HCT116 (cell line): ENCODE results near the gene DHX57. TPM values are rescaled to one million over a fixed set of nuclear protein-coding genes. Genes with fewer than 3 reads are reported as not detected.

ENCODE experiments used
- ATAC-seq: fragments of 200-7000 bp; cut with Tn5 transposase; 2 replicates; pipeline ENCODE4 v1.9.1; 2020; ENCODE audit warnings: mild to moderate bottlenecking, moderate library complexity
- BruUV-seq: library from RNA; stranded (reverse); fragments of 400-500 nt; replicated peaks from 2 replicates; lab custom pipeline; 2021; lab: Mats Ljungman, UMichigan
- CTCF ChIA-PET: fragments of 300-600 bp; sonication (Branson Sonifier 250); formaldehyde crosslinking; loops from one replicate; lab custom pipeline; 2021; ENCODE audit warnings: antibody characterized with exemption; lab: Charles Lee
- POLR2A ChIA-PET: fragments of 300-600, 350-600 bp; sonication (Branson Sonifier 250); formaldehyde crosslinking; loops from one replicate; lab custom pipeline; 2021; ENCODE audit warnings: antibody characterized with exemption; lab: Charles Lee
- RAD21 ChIA-PET, 2 experiments: fragments of 300-600 bp; sonication (Branson Sonifier 250); formaldehyde crosslinking; loops; one replicate each; lab custom pipeline; 2023; ENCODE audit warnings: low total read pairs in 2 of 2; ENCODE audit not compliant: uncharacterized antibody in 2 of 2, unreplicated experiment in 2 of 2, low non-redundant PET in 1 of 2; lab: Charles Lee
- DNase-seq: peaks from one replicate; pipeline ENCODE4 v3.0.0-alpha.2; 2010; ENCODE audit warnings: low read depth, low spot score
- H2AFZ ChIP-seq: fragments of 200-600 bp; shearing (Covaris generic), sonication (generic); 2 replicates; pipeline ENCODE4 v1.6.1; 2017; ENCODE audit warnings: low read depth, mixed run types, mixed read lengths, antibody characterized with exemption, low read length; ENCODE audit not compliant: poor library complexity, severe bottlenecking
- H3K27ac ChIP-seq: 2 replicates; pipeline ENCODE4 v1.5.1; 2012; ENCODE audit warnings: low read depth, low read length
- H3K27me3 ChIP-seq: fragments of 200-600 bp; sonication (generic); 2 replicates; pipeline ENCODE4 v1.6.1; 2016; ENCODE audit warnings: mixed run types, low read length, mixed read lengths; ENCODE audit not compliant: insufficient read depth
- H3K36me3 ChIP-seq, 2 experiments: fragments of 200-500 bp in 1 of 2; fragments of 200-600 bp in 1 of 2; sonication (Bioruptor generic) in 1 of 2; sonication (generic) in 1 of 2; 2 replicates each; pipeline versions ENCODE4 v1.5.1 to v1.6.1; 2014 to 2016; ENCODE audit warnings: low read length in 2 of 2, inconsistent platforms in 1 of 2, mixed read lengths in 1 of 2, mixed run types in 1 of 2; ENCODE audit not compliant: insufficient read depth in 2 of 2, control insufficient read depth in 1 of 2
- H3K4me1 ChIP-seq, 2 experiments: fragments of 200-600 bp in 1 of 2; sonication (generic) in 1 of 2; 2 replicates each; pipeline versions ENCODE4 v1.5.1 to v1.6.1; 2012 to 2017; ENCODE audit warnings: low read length in 2 of 2, inconsistent platforms in 1 of 2, mild to moderate bottlenecking in 1 of 2, mixed read lengths in 1 of 2, mixed run types in 1 of 2, moderate library complexity in 1 of 2; ENCODE audit not compliant: insufficient read depth in 2 of 2, control insufficient read depth in 1 of 2
- H3K4me2 ChIP-seq: fragments of 200-600 bp; sonication (generic); 2 replicates; pipeline ENCODE4 v1.6.1; 2017; ENCODE audit warnings: mixed run types, low read length, mixed read lengths
- H3K4me3 ChIP-seq, 2 experiments: fragments of 200-600 bp in 1 of 2; sonication (generic) in 1 of 2; replicated peaks in 1 of 2; 2 replicates each; pipeline ENCODE4 v1.5.1; 2011 to 2016; ENCODE audit warnings: low read length in 2 of 2, control low read depth in 1 of 2, low read depth in 1 of 2, mild to moderate bottlenecking in 1 of 2, mixed read lengths in 1 of 2, mixed run types in 1 of 2
- H3K79me2 ChIP-seq: fragments of 200-600 bp; sonication (generic); 2 replicates; pipeline ENCODE4 v1.6.1; 2017; ENCODE audit warnings: mild to moderate bottlenecking, mixed run types, low read length, moderate library complexity, mixed read lengths; ENCODE audit not compliant: insufficient read depth
- H3K9ac ChIP-seq: fragments of 200-600 bp; sonication (generic); 2 replicates; pipeline ENCODE4 v1.6.1; 2016; ENCODE audit warnings: low read length, mixed read lengths
- H3K9me2 ChIP-seq: fragments of 200-600 bp; sonication (generic), shearing (Covaris generic); 2 replicates; pipeline ENCODE4 v1.6.1; 2017; ENCODE audit warnings: mixed run types, mild to moderate bottlenecking, moderate library complexity; ENCODE audit not compliant: insufficient read depth
- H3K9me3 ChIP-seq, 2 experiments: fragments of 200-500 bp in 1 of 2; fragments of 200-600 bp in 1 of 2; sonication (Bioruptor generic) in 1 of 2; sonication (generic) in 1 of 2; 2 replicates each; pipeline ENCODE4 v1.6.1; 2014 to 2017; ENCODE audit warnings: low read length in 2 of 2, mixed read lengths in 2 of 2, inconsistent platforms in 1 of 2, low read depth in 1 of 2, mild to moderate bottlenecking in 1 of 2, mixed run types in 1 of 2, moderate library complexity in 1 of 2; ENCODE audit not compliant: control insufficient read depth in 1 of 2, insufficient read depth in 1 of 2
- H4K20me1 ChIP-seq: fragments of 200-600 bp; sonication (generic), shearing (Covaris generic); 2 replicates; pipeline ENCODE4 v1.6.1; 2017; ENCODE audit warnings: mixed run types, mild to moderate bottlenecking, moderate library complexity; ENCODE audit not compliant: insufficient read depth
- CBX3 ChIP-seq: IDR thresholded peaks from 2 replicates; pipeline ENCODE4 v1.6.1; 2012; ENCODE audit warnings: low read depth
- CEBPB ChIP-seq: IDR thresholded peaks from 2 replicates; pipeline ENCODE4 v1.6.1; 2012; ENCODE audit warnings: low read depth
- ELF1 ChIP-seq: IDR thresholded peaks from 2 replicates; pipeline ENCODE4 v1.6.1; 2012; ENCODE audit warnings: low read depth, borderline replicate concordance
- FOSL1 ChIP-seq: IDR thresholded peaks from 2 replicates; pipeline ENCODE4 v1.6.1; 2012; ENCODE audit warnings: low read depth
- RAD21 ChIP-seq: IDR thresholded peaks from 2 replicates; pipeline ENCODE4 v1.6.1; 2012; ENCODE audit warnings: low read depth, mild to moderate bottlenecking
- SRF ChIP-seq: IDR thresholded peaks from 2 replicates; pipeline ENCODE4 v1.6.1; 2012; ENCODE audit warnings: low read depth
- TCF7L2 ChIP-seq: IDR thresholded peaks from 2 replicates; pipeline ENCODE4 v1.7.0; 2011; ENCODE audit warnings: borderline replicate concordance, inconsistent platforms; ENCODE audit not compliant: insufficient read depth, insufficient read length; ENCODE audit errors: extremely low read depth
- ZFX ChIP-seq: fragments of 450-650 bp; IDR thresholded peaks from 2 replicates; pipeline ENCODE4 v1.6.1; 2017
- intact Hi-C: fragments of 100-400 bp; cut with micrococcal nuclease; formaldehyde crosslinking; loops from 2 replicates; pipeline ENCODE4 v1.10.0; 2022
- total RNA-seq: library from RNA; stranded (reverse); gene quantifications from one replicate; pipeline ENCODE4 v1.2.1, GENCODE V29; 2021; ENCODE audit not compliant: unreplicated experiment
- TF ChIP-seq, protein P1 (sequence below), 3 experiments: fragments of 200-600 bp in 1 of 3; sonication (generic) in 1 of 3; IDR thresholded peaks in 2 of 3; conservative IDR thresholded peaks in 1 of 3; 2 replicates each; pipeline ENCODE4 v1.5.1; 2012 to 2017; ENCODE audit warnings: low read depth in 2 of 3, low read length in 2 of 3, antibody characterized with exemption in 1 of 3, borderline replicate concordance in 1 of 3, control low read depth in 1 of 3, mild to moderate bottlenecking in 1 of 3, mixed read lengths in 1 of 3, mixed run types in 1 of 3, moderate library complexity in 1 of 3; ENCODE audit not compliant: insufficient read depth in 1 of 3
- TF ChIP-seq, protein P2 (sequence below): IDR thresholded peaks from 2 replicates; pipeline ENCODE4 v1.6.1; 2012
- TF ChIP-seq, protein P3 (sequence below): IDR thresholded peaks from 2 replicates; pipeline ENCODE4 v1.6.1; 2012

The DHX57 gene
- total RNA-seq, 1 experiment from 2014 or later = 19.4 TPM

DNA sequence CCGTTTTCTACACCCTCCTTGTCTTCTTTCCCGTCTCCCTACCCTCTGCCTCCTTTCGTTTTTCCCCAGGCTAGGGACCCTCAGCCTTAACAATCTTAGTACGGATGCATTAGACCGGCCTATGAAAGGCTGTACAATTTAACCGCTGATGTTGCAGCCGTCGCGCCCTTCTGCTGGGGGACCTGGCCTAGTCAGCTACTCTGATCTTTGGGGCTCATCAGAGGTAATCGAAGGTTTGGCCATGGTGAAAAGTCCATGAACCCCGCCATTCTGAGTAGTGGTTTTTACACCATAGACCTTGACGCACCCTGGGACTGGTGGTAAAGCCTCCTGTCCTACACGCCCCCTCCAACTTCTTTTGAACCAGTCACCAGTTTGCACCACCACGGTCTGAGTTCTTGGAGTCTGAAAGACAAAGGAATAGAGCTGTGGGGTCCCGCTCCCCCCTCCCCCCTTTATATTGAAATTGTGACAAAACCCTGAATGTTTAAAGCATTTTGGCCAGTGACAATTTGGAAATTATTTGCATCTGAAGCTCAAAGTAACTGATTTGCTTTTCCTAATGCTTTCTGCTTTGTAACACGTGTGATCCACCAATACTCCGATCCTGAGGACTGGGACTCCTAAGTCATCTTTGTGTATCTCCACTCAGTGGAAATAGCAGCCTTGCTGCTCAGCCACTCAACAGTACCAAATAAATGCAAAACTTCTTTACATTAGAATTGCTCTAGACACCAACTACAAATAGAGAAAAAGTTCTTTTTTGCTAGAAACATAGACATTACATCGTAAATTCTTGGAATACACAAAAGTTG, 123.9 kb downstream of the DHX57 start:
- no peak for TF ChIP-seq FOSL1
- TF ChIP-seq CEBPB = no peak
- TF ChIP-seq ZFX = peak; percentile 49; the same call in 1 of the 2 replicates
- peak; percentile 8; the same call in 1 of the 2 replicates for TF ChIP-seq SRF
- intact Hi-C loops = no loop called here
- peaks cover 37% of the 10 kb centered on the region; the same call in 1 of the 2 replicates for H4K20me1 ChIP-seq
- BruUV-seq = TSS peak; percentile 48
- H3K4me1 ChIP-seq = peaks cover 9 to 17% of the 10 kb centered on the region in 2 experiments
- no peak for DNase-seq
- peaks cover 30 to 38% of the 10 kb centered on the region in 2 experiments for H3K36me3 ChIP-seq
- peak overlapping the region; percentile 95 for H3K9ac ChIP-seq
- ChIA-PET POLR2A (interaction anchor here (0.5 to 2.4 kb wide), 62 partner anchors 9 to 1375 kb away, joined by 3 to 27 read pairs (median 4); partner anchors contain the start of genes DHX57, GALM, GEMIN6 and MORN2), CTCF (interaction anchor here (1.1 to 1.4 kb wide), 3 partner anchors 170 to 215 kb away, joined by 3 to 7 read pairs (median 4); no protein-coding TSS in a partner anchor), RAD21 (no interaction called here)
- H2AFZ ChIP-seq = peak overlapping the region; percentile 79
- H3K79me2 ChIP-seq = peaks cover 43% of the 10 kb centered on the region
- no peaks in the 10 kb centered on the region for H3K9me3 ChIP-seq
- H3K9me2 ChIP-seq = no peaks in the 10 kb centered on the region
- peak overlapping the region; percentile 92 for H3K4me2 ChIP-seq
- peak overlapping the region; percentile 76 to 100 for H3K4me3 ChIP-seq
- no peaks in the 10 kb centered on the region for H3K27me3 ChIP-seq
- ATAC-seq = peak; percentile 8; the same call in 1 of the 2 replicates
- H3K27ac ChIP-seq = peak overlapping the region; percentile 29

- Histone ChIP-seq H3K4me2 (peak within 1 kb of the TSS; percentile 92), H3K36me3 (peaks cover 37 to 46% of the 10 kb centered on the region in 2 experiments), H3K27me3 (no peaks in the 10 kb centered on the region), H3K4me3 (peak within 1 kb of the TSS; percentile 76 to 100), H3K4me1 (peaks cover 9 to 17% of the 10 kb centered on the region in 2 experiments), H3K27ac (peak within 1 kb of the TSS; percentile 86), H3K9ac (peak within 1 kb of the TSS; percentile 95), H3K79me2 (peaks cover 51% of the 10 kb centered on the region), H3K9me3 (no peaks in the 10 kb centered on the region), H3K9me2 (no peaks in the 10 kb centered on the region), H4K20me1 (peaks cover 44% of the 10 kb centered on the region; the same call in 1 of the 2 replicates), H2AFZ (peak within 1 kb of the TSS; percentile 79)
- ATAC-seq (peak; percentile 87), DNase-seq (peak; percentile 99)
- intact Hi-C loops = no loop called here
- ChIA-PET CTCF (interaction anchor here (1.1 to 1.4 kb wide), 3 partner anchors 169 to 215 kb away, joined by 3 to 7 read pairs (median 4); no protein-coding TSS in a partner anchor), RAD21 (no interaction called here), POLR2A (interaction anchor here (0.5 to 2.4 kb wide), 65 partner anchors 9 to 1374 kb away, joined by 3 to 27 read pairs (median 4); partner anchors contain the start of genes DHX57, GALM, GEMIN6 and MORN2)
- TSS peak; percentile 47 for BruUV-seq
- TF ChIP-seq ELF1 = peak; percentile 58; the same call in 1 of the 2 replicates
- TF ChIP-seq, protein P1, sequence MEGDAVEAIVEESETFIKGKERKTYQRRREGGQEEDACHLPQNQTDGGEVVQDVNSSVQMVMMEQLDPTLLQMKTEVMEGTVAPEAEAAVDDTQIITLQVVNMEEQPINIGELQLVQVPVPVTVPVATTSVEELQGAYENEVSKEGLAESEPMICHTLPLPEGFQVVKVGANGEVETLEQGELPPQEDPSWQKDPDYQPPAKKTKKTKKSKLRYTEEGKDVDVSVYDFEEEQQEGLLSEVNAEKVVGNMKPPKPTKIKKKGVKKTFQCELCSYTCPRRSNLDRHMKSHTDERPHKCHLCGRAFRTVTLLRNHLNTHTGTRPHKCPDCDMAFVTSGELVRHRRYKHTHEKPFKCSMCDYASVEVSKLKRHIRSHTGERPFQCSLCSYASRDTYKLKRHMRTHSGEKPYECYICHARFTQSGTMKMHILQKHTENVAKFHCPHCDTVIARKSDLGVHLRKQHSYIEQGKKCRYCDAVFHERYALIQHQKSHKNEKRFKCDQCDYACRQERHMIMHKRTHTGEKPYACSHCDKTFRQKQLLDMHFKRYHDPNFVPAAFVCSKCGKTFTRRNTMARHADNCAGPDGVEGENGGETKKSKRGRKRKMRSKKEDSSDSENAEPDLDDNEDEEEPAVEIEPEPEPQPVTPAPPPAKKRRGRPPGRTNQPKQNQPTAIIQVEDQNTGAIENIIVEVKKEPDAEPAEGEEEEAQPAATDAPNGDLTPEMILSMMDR (IDR thresholded peaks at IDR 0.05 in 2 of 3, conservative IDR thresholded peaks at IDR 0.05 in 1 of 3; ENCODE audit: borderline replicate concordance in 1 of 3, insufficient read depth in 1 of 3, low read depth in 2 of 3, low read length in 2 of 3) = no peak
- peak; percentile 92 for TF ChIP-seq TCF7L2
- TF ChIP-seq, protein P2, sequence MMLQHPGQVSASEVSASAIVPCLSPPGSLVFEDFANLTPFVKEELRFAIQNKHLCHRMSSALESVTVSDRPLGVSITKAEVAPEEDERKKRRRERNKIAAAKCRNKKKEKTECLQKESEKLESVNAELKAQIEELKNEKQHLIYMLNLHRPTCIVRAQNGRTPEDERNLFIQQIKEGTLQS = no peak
- TF ChIP-seq CBX3 = peak; percentile 94
- TF ChIP-seq, protein P3, sequence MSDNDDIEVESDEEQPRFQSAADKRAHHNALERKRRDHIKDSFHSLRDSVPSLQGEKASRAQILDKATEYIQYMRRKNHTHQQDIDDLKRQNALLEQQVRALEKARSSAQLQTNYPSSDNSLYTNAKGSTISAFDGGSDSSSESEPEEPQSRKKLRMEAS = peak; percentile 99
- TF ChIP-seq RAD21 = no peak
Measured at GRCh38 chr2:38750891-38751595, 124.7 kb downstream of the DHX57 start, which contains the start of gene SRSF7. Gene SRSF7 (minus strand): TSS chr2:38751361. CDS start chr2:38751256, 105 bp downstream.
